ENCODE results near the gene RIC1.
"Not testable (repeated sequence)": the region's sequence is repeated elsewhere in the genome, so short reads cannot be mapped to it uniquely, and the experiment has no call there.

GRCh38 chr9:5581706-5582105 is 47.2 kb upstream of the RIC1 start:
- TF ChIP-seq ZNF416, CTCF (tag by site-specific recombination; IDR thresholded peaks at IDR 0.05): not testable (repeated sequence)
